Measurements from ENCODE around the gene PGAP6.

DNA sequence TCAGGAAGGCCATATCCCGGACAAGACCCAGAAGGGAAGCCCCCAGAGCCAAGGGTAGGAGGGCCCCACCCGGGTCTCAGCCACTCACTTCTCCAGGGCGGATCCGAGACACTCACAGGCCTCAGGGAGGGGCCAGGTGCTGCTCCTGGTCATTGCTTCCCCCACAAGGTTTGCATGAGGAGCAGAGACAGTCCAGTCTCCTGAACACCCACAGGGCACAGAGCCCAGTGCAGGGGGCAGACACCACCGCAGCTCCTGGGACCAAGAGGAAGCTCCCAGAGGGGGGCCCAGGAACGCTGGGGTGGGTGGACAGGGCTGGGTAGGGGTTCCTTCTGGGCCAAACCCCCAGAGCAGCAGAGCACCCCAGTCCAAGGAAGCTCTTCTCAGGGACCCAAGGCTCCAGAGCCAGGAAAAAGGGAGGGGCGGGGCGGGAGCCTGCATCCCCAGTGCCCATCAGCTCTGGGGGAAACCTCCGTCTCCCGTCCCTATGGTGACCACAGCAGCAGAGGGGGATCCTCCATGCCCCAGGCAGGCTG lies 10.7 kb downstream of the PGAP6 start:
- TF ChIP-seq POLR2A (IDR thresholded peaks at IDR 0.05; ENCODE audit: low read length) (no peak), GATA1 (IDR thresholded peaks at IDR 0.05; ENCODE audit: low read depth, low read length) (no peak)

Measured in erythroblast (primary cell).